Measurements from ENCODE around the gene CGRRF1. TPM values are rescaled to one million over a fixed set of nuclear protein-coding genes. Genes with fewer than 3 reads are reported as not detected.

CGRRF1 gene
- total and polyA plus RNA-seq, 10 of the 15 experiments (the other 5 are each of a cell fraction or from before 2014, with no cell fraction given), result 5.5 to 47.7 (median 13.5) TPM

GRCh38 chr14:54512393-54512792 is 2.7 kb downstream of the CGRRF1 start (continued):
- TF ChIP-seq ZBTB40 (IDR thresholded peaks at IDR 0.05; ENCODE audit: borderline replicate concordance) (no peak), CHD2 (IDR thresholded peaks at IDR 0.05; ENCODE audit: borderline replicate concordance, low read depth, low read length) (no peak), PAX5 (IDR thresholded peaks at IDR 0.05; ENCODE audit: borderline replicate concordance, low read depth, low read length) (no peak), KAT2A (conservative IDR thresholded peaks at IDR 0.05; ENCODE audit: control insufficient read depth, low read depth, low read length) (no peak), SP1 (IDR thresholded peaks at IDR 0.05; ENCODE audit: low read depth, low read length) (no peak), RBBP5 (conservative IDR thresholded peaks at IDR 0.05) (no peak), RFX5 (IDR thresholded peaks at IDR 0.05; ENCODE audit: low read depth, low read length) (no peak), CREB1 (IDR thresholded peaks at IDR 0.05; ENCODE audit: low read depth) (no peak), MTA3 (IDR thresholded peaks at IDR 0.05; ENCODE audit: borderline replicate concordance, low read length) (no peak), PRDM15 (CRISPR knock-in tag; IDR thresholded peaks at IDR 0.05) (no peak), MEF2B (IDR thresholded peaks at IDR 0.05; ENCODE audit: partially characterized antibody, poor library complexity, severe bottlenecking) (no peak)

All from GM12878 (cell line).